SK-N-SH (cell line): Measurements from ENCODE around the gene UPF2. TPM values are rescaled to one million over a fixed set of nuclear protein-coding genes. Genes with fewer than 3 reads are reported as not detected.

ENCODE experiments used
- CTCF ChIA-PET: fragments of 300-600, 350-600 bp; formaldehyde crosslinking; extraction: SDS; loops from one replicate; lab custom pipeline; 2021; lab: Yijun Ruan, JAX
- POLR2A ChIA-PET: fragments of 350-600 bp; sonication (Branson Sonifier 250); formaldehyde crosslinking; extraction: SDS; loops from one replicate; lab custom pipeline; 2020; ENCODE audit warnings: antibody characterized with exemption, inconsistent platforms; lab: Yijun Ruan, JAX
- DNase-seq: peaks from one replicate; pipeline ENCODE4 v3.0.0; 2012
- H2AFZ ChIP-seq: fragments of 200-600 bp; sonication (generic); 2 replicates; pipeline ENCODE4 v1.8.1; 2016; ENCODE audit warnings: antibody characterized with exemption, mild to moderate bottlenecking, low read depth
- H3F3A ChIP-seq: fragments of 200-600 bp; sonication (generic); replicated peaks from 2 replicates; pipeline ENCODE3; 2016; ENCODE audit warnings: antibody characterized with exemption, mild to moderate bottlenecking; ENCODE audit not compliant: insufficient read depth
- H3K27ac ChIP-seq, 2 experiments: fragments of 200-500 bp in 1 of 2; fragments of 200-600 bp in 1 of 2; sonication (Bioruptor generic) in 1 of 2; sonication (generic), shearing (Covaris generic) in 1 of 2; 2 replicates each; pipeline versions ENCODE4 v1.5.1 to v1.6.1; 2014 to 2016; ENCODE audit warnings: low read depth in 2 of 2, inconsistent platforms in 1 of 2, low read length in 1 of 2, mild to moderate bottlenecking in 1 of 2, mixed read lengths in 1 of 2
- H3K27me3 ChIP-seq: fragments of 200-600 bp; sonication (generic), shearing (Covaris generic); 2 replicates; pipeline ENCODE4 v1.6.1; 2016; ENCODE audit warnings: mixed run types; ENCODE audit not compliant: insufficient read depth
- H3K36me3 ChIP-seq, 2 experiments: fragments of 200-500 bp in 1 of 2; fragments of 200-600 bp in 1 of 2; sonication (Bioruptor generic) in 1 of 2; sonication (generic) in 1 of 2; replicated peaks in 1 of 2; 2 replicates each; pipeline versions ENCODE3 to v1.5.1; 2014 to 2016; ENCODE audit warnings: low read length in 1 of 2, mild to moderate bottlenecking in 1 of 2; ENCODE audit not compliant: insufficient read depth in 2 of 2, control insufficient read depth in 1 of 2
- H3K4me1 ChIP-seq, 2 experiments: fragments of 200-500 bp in 1 of 2; fragments of 200-600 bp in 1 of 2; sonication (Bioruptor generic) in 1 of 2; sonication (generic), shearing (Covaris generic) in 1 of 2; 2 replicates each; pipeline versions ENCODE4 v1.5.1 to v1.6.1; 2014 to 2016; ENCODE audit warnings: low read depth in 1 of 2, low read length in 1 of 2, mixed run types in 1 of 2; ENCODE audit not compliant: insufficient read depth in 2 of 2, control insufficient read depth in 1 of 2
- H3K4me2 ChIP-seq: fragments of 200-600 bp; sonication (generic), shearing (Covaris generic); 2 replicates; pipeline ENCODE4 v1.6.1; 2017; ENCODE audit warnings: mixed run types
- H3K4me3 ChIP-seq, 2 experiments: fragments of 200-500 bp in 1 of 2; fragments of 200-600 bp in 1 of 2; sonication (Bioruptor generic) in 1 of 2; sonication (generic), shearing (Covaris generic) in 1 of 2; 2 replicates each; pipeline versions ENCODE4 v1.5.1 to v1.8.1; 2014 to 2016; ENCODE audit warnings: low read depth in 2 of 2, inconsistent platforms in 1 of 2, low read length in 1 of 2, mild to moderate bottlenecking in 1 of 2, mixed read lengths in 1 of 2, moderate library complexity in 1 of 2
- H3K79me2 ChIP-seq: fragments of 200-600 bp; sonication (generic); 2 replicates; pipeline ENCODE4 v1.8.1; 2017; ENCODE audit warnings: mild to moderate bottlenecking; ENCODE audit not compliant: insufficient read depth
- H3K9ac ChIP-seq: fragments of 200-600 bp; sonication (generic); 2 replicates; pipeline ENCODE4 v1.6.1; 2017; ENCODE audit warnings: mixed run types
- H3K9me2 ChIP-seq: fragments of 200-600 bp; sonication (generic); 2 replicates; pipeline ENCODE4 v1.6.1; 2017; ENCODE audit warnings: mixed run types
- H3K9me3 ChIP-seq: fragments of 200-600 bp; sonication (generic); 2 replicates; pipeline ENCODE4 v1.6.1; 2017; ENCODE audit warnings: mixed run types, mild to moderate bottlenecking, moderate library complexity
- H4K20me1 ChIP-seq: fragments of 200-600 bp; sonication (generic); 2 replicates; pipeline ENCODE4 v1.6.1; 2017; ENCODE audit warnings: mild to moderate bottlenecking, mixed run types; ENCODE audit not compliant: insufficient read depth
- EP300 ChIP-seq, 2 experiments: IDR thresholded peaks; 2 replicates each; pipeline versions ENCODE4 v1.4.0 to v1.6.1; 2012; ENCODE audit warnings: borderline replicate concordance in 1 of 2, low read depth in 1 of 2, low read length in 1 of 2
- EZH2phosphoT487 ChIP-seq: fragments of 200-600 bp; sonication (generic); IDR thresholded peaks from 2 replicates; pipeline ENCODE4 v1.6.1; 2017; ENCODE audit warnings: low read depth, mixed run types, mild to moderate bottlenecking, antibody characterized with exemption, moderate library complexity, borderline replicate concordance
- FOSL2 ChIP-seq: IDR thresholded peaks from 2 replicates; pipeline ENCODE4 v1.4.0; 2012; ENCODE audit warnings: low read depth, mild to moderate bottlenecking, moderate library complexity, borderline replicate concordance
- FOXM1 ChIP-seq: IDR thresholded peaks from 2 replicates; pipeline ENCODE4 v1.4.0; 2012; ENCODE audit warnings: low read depth, mild to moderate bottlenecking
- MAX ChIP-seq: IDR thresholded peaks from 2 replicates; pipeline ENCODE4 v1.4.0; 2012; ENCODE audit warnings: low read depth
- MXI1 ChIP-seq: IDR thresholded peaks from 2 replicates; pipeline ENCODE4 v1.6.1; 2012; ENCODE audit warnings: mild to moderate bottlenecking, low read depth, low read length, improper control_type of control experiment
- NFIC ChIP-seq: IDR thresholded peaks from 2 replicates; pipeline ENCODE4 v1.4.0; 2012; ENCODE audit warnings: borderline replicate concordance
- NRF1 ChIP-seq: IDR thresholded peaks from 2 replicates; pipeline ENCODE4 v1.6.1; 2012; ENCODE audit warnings: low read depth, mild to moderate bottlenecking, low read length
- RAD21 ChIP-seq: IDR thresholded peaks from 2 replicates; pipeline ENCODE4 v1.6.1; 2012; ENCODE audit warnings: mild to moderate bottlenecking, low read length
- RFX5 ChIP-seq: IDR thresholded peaks from 2 replicates; pipeline ENCODE4 v1.6.1; 2012; ENCODE audit warnings: mild to moderate bottlenecking, improper control_type of control experiment, low read length
- RXRA ChIP-seq: IDR thresholded peaks from 2 replicates; pipeline ENCODE4 v1.4.0; 2012; ENCODE audit warnings: low read depth, mild to moderate bottlenecking, borderline replicate concordance
- SIN3A ChIP-seq: IDR thresholded peaks from 2 replicates; pipeline ENCODE4 v1.6.1; 2012; ENCODE audit warnings: low read depth, mild to moderate bottlenecking, low read length, moderate library complexity, borderline replicate concordance
- SMC3 ChIP-seq: IDR thresholded peaks from 2 replicates; pipeline ENCODE4 v1.6.1; 2012; ENCODE audit warnings: low read depth, low read length, improper control_type of control experiment
- TAF1 ChIP-seq: IDR thresholded peaks from 2 replicates; pipeline ENCODE4 v1.6.1; 2012; ENCODE audit warnings: low read depth, mild to moderate bottlenecking, low read length, moderate library complexity, borderline replicate concordance
- USF1 ChIP-seq: IDR thresholded peaks from 2 replicates; pipeline ENCODE4 v1.4.0; 2012; ENCODE audit warnings: low read depth, borderline replicate concordance
- ZBTB33 ChIP-seq: IDR thresholded peaks from 2 replicates; pipeline ENCODE4 v1.4.0; 2012; ENCODE audit warnings: low read depth, borderline replicate concordance
- WGBS: methylation state at CpG from one replicate; pipeline ENCODE4 v1.1.6; 2017; ENCODE audit warnings: low lambda C conversion rate; 5-methylcytosine and 5-hydroxymethylcytosine counted together
- polyA plus RNA-seq, 3 experiments: library from polyadenylated mRNA; depleted of rRNA; stranded (reverse); fragments of >200 nt; gene quantifications; 2 replicates each; pipeline ENCODE4 v1.2.3, GENCODE V29; 2012
- TF ChIP-seq, protein P1 (sequence below): IDR thresholded peaks from 2 replicates; pipeline ENCODE4 v1.6.1; 2012; ENCODE audit warnings: mild to moderate bottlenecking, low read depth, low read length, moderate library complexity
- TF ChIP-seq, protein P2 (sequence below): fragments of 150-350 bp; IDR thresholded peaks from 2 replicates; pipeline ENCODE4 v1.6.1; 2016; ENCODE audit warnings: mild to moderate bottlenecking, low read depth, low read length
- TF ChIP-seq, protein P3 (sequence below): IDR thresholded peaks from 2 replicates; pipeline ENCODE4; 2012
- TF ChIP-seq, protein P4 (sequence below): fragments of 150-350 bp; IDR thresholded peaks from 2 replicates; pipeline ENCODE4 v1.6.1; 2017; ENCODE audit warnings: antibody characterized with exemption, low read length, low read depth, borderline replicate concordance

Gene UPF2
- polyA plus RNA-seq, 1 of the 3 experiments (the other 2 are of a cell fraction): 4.7 TPM

- no peaks in the 10 kb centered on the region for H4K20me1 ChIP-seq
- peak within 1 kb of the TSS; percentile 96 for H3K9ac ChIP-seq
- peak; percentile 99 for DNase-seq
- ChIA-PET POLR2A (interaction anchor here (2.4 kb wide), 1 partner anchor 26 kb away, joined by 13 read pairs; the partner anchor contains the start of gene UPF2), CTCF (no interaction called here)
- peak within 1 kb of the TSS; percentile 54 to 62 for H3K27ac ChIP-seq
- H2AFZ ChIP-seq: peak within 1 kb of the TSS; percentile 94
- peaks cover 0 to 3% of the 10 kb centered on the region in 2 experiments; a peak in 1 of 4 replicates for H3K4me1 ChIP-seq
- no peaks in the 10 kb centered on the region for H3K9me3 ChIP-seq
- no peaks in the 10 kb centered on the region for H3K9me2 ChIP-seq
- peak within 1 kb of the TSS; percentile 65 to 96 for H3K4me3 ChIP-seq
- H3K27me3 ChIP-seq: no peaks in the 10 kb centered on the region
- peaks cover 0 to under 1% of the 10 kb centered on the region in 2 experiments for H3K36me3 ChIP-seq
- 31% methylated on average over 16 of the region's 66 CpGs for WGBS
- H3K79me2 ChIP-seq: peaks cover 28% of the 10 kb centered on the region
- H3F3A ChIP-seq: peaks cover 12% of the 10 kb centered on the region
- peak within 1 kb of the TSS; percentile 92 for H3K4me2 ChIP-seq
- TF ChIP-seq SMC3 (no peak), MXI1 (peak; percentile 46; the same call in 1 of the 2 replicates), RAD21 (peak; percentile 27), RFX5 (peak; percentile 39), USF1 (no peak; the same call in 1 of the 2 replicates), MAX (peak; percentile 61), FOXM1 (no peak), SIN3A (peak; percentile 73; the same call in 1 of the 2 replicates), ZBTB33 (no peak), FOSL2 (no peak), NRF1 (no peak), RXRA (no peak), EP300 (IDR thresholded peaks at IDR 0.05; ENCODE audit: borderline replicate concordance in 1 of 2, low read depth in 1 of 2, low read length in 1 of 2) (peak in 1 of 2 experiments; percentile 27; a peak in 1 of 4 replicates), NFIC (no peak), EZH2phosphoT487 (no peak), TAF1 (peak; percentile 82; the same call in 1 of the 2 replicates)
- TF ChIP-seq, protein P1, sequence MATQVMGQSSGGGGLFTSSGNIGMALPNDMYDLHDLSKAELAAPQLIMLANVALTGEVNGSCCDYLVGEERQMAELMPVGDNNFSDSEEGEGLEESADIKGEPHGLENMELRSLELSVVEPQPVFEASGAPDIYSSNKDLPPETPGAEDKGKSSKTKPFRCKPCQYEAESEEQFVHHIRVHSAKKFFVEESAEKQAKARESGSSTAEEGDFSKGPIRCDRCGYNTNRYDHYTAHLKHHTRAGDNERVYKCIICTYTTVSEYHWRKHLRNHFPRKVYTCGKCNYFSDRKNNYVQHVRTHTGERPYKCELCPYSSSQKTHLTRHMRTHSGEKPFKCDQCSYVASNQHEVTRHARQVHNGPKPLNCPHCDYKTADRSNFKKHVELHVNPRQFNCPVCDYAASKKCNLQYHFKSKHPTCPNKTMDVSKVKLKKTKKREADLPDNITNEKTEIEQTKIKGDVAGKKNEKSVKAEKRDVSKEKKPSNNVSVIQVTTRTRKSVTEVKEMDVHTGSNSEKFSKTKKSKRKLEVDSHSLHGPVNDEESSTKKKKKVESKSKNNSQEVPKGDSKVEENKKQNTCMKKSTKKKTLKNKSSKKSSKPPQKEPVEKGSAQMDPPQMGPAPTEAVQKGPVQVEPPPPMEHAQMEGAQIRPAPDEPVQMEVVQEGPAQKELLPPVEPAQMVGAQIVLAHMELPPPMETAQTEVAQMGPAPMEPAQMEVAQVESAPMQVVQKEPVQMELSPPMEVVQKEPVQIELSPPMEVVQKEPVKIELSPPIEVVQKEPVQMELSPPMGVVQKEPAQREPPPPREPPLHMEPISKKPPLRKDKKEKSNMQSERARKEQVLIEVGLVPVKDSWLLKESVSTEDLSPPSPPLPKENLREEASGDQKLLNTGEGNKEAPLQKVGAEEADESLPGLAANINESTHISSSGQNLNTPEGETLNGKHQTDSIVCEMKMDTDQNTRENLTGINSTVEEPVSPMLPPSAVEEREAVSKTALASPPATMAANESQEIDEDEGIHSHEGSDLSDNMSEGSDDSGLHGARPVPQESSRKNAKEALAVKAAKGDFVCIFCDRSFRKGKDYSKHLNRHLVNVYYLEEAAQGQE: peak; percentile 31; the same call in 1 of the 2 replicates
- TF ChIP-seq, protein P2, sequence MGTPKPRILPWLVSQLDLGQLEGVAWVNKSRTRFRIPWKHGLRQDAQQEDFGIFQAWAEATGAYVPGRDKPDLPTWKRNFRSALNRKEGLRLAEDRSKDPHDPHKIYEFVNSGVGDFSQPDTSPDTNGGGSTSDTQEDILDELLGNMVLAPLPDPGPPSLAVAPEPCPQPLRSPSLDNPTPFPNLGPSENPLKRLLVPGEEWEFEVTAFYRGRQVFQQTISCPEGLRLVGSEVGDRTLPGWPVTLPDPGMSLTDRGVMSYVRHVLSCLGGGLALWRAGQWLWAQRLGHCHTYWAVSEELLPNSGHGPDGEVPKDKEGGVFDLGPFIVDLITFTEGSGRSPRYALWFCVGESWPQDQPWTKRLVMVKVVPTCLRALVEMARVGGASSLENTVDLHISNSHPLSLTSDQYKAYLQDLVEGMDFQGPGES: no peak; the same call in 1 of the 2 replicates
- TF ChIP-seq, protein P3, sequence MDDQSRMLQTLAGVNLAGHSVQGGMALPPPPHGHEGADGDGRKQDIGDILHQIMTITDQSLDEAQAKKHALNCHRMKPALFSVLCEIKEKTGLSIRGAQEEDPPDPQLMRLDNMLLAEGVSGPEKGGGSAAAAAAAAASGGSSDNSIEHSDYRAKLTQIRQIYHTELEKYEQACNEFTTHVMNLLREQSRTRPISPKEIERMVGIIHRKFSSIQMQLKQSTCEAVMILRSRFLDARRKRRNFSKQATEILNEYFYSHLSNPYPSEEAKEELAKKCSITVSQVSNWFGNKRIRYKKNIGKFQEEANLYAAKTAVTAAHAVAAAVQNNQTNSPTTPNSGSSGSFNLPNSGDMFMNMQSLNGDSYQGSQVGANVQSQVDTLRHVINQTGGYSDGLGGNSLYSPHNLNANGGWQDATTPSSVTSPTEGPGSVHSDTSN: peak; percentile 52; the same call in 1 of the 2 replicates
- TF ChIP-seq, protein P4, sequence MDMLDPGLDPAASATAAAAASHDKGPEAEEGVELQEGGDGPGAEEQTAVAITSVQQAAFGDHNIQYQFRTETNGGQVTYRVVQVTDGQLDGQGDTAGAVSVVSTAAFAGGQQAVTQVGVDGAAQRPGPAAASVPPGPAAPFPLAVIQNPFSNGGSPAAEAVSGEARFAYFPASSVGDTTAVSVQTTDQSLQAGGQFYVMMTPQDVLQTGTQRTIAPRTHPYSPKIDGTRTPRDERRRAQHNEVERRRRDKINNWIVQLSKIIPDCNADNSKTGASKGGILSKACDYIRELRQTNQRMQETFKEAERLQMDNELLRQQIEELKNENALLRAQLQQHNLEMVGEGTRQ: no peak
Observed at GRCh38 chr10:12068449-12069269, 26.1 kb upstream of the UPF2 start, which contains the start of gene DHTKD1. Gene DHTKD1 (plus strand): TSS chr10:12068954. CDS start chr10:12069034, 80 bp downstream.
